Measurements from ENCODE around the gene ZNF786. TPM values are rescaled to one million over a fixed set of nuclear protein-coding genes. Genes with fewer than 3 reads are reported as not detected.

The ZNF786 gene
- total RNA-seq, 4 donors from 2014 or later = 3.5 to 11.4 (median 6.1) TPM

DNA sequence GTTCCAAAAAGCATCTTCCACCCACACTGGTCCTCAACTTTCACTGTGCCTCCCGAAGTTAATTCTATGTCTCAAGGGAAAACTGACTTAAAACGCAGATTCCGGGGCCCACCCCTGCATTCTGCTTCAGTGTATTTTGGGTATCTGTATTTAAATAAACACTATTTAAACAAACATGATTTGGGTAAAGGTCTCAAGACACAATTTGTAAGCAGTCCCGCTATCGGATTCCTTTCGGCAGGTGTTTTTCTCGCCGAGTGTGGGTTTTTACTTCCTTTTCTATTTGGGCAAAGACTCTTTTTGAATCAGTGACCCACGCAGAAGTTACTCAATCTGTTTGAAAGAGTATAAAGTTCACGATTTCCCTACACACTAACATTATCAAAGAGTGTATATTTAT lies 63.5 kb downstream of the ZNF786 start:
- Histone ChIP-seq H3K4me1 (peaks cover 8 to 44% (median 24%) of the 10 kb centered on the region in 3 donors), H3K27ac (peak overlapping the region; percentile 26 to 96 (median 88)), H3K27me3 (no peaks in the 10 kb centered on the region), H3K36me3 (peaks cover 0 to 11% (median 0%) of the 10 kb centered on the region in 3 donors), H3K9me3 (no peaks in the 10 kb centered on the region), H3K4me3 (peak overlapping the region; percentile 82 to 95 (median 87))
- DNase-seq = no peak
- WGBS, 2 donors = 16 to 17% methylated on average over 10 of the region's 10 CpGs
- TF ChIP-seq CTCF (IDR thresholded peaks at IDR 0.05) (no peak), POLR2A (IDR thresholded peaks at IDR 0.05) (no peak)
- intact Hi-C loops (cut with DNase I) = no loop called here

- no peak for TF ChIP-seq POLR2A (IDR thresholded peaks at IDR 0.05)
- TF ChIP-seq CTCF (IDR thresholded peaks at IDR 0.05) = no peak
- H3K4me3 ChIP-seq = no peak overlapping the region
- intact Hi-C loops (cut with DNase I) = no loop called here
- peaks cover 0 to 41% (median 0%) of the 10 kb centered on the region in 3 donors for H3K36me3 ChIP-seq
- DNase-seq = no peak
- peaks cover 8 to 35% (median 19%) of the 10 kb centered on the region in 3 donors for H3K4me1 ChIP-seq
- 70 to 90% methylated on average over 6 to 7 of the region's 7 CpGs for WGBS, 2 donors
- H3K27ac ChIP-seq = no peak overlapping the region
- no peaks in the 10 kb centered on the region for H3K27me3 ChIP-seq
- no peaks in the 10 kb centered on the region for H3K9me3 ChIP-seq
Observed at GRCh38 chr7:149023662-149024061, 66.9 kb downstream of the ZNF786 start.

DNA sequence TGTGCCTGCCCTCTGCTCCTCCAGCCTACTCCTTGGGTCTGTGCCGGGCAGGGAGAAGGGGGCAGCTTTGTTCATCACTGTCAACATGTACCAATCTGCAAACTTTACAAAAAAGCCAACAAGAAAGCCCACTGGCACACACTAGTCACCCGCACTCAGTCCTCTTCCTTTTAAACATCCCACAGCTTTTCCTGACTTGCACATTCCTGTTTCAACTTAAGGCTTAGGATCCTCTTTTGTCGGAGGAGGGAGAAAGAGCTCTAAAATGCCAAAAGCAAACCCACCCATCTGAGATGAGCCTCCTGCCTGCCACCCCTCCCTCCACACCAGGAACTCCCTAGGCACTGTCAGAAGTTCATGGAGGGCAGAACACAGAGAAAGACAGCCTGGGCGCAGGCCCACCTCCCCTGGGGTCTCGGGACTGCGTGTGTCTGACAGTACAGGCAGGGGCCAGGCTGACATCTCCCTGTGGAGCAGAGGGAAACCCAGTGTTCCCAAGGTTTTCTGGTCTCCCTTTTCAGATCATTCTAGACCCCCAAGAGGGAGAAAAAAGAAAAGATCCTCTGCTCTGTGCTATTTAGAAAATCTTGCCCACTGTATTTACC lies 67.7 kb downstream of the ZNF786 start:
- no peaks in the 10 kb centered on the region for H3K9me3 ChIP-seq
- H3K4me1 ChIP-seq = peaks cover 8 to 34% (median 19%) of the 10 kb centered on the region in 3 donors
- no peak overlapping the region for H3K27ac ChIP-seq
- no peak for TF ChIP-seq POLR2A (IDR thresholded peaks at IDR 0.05)
- no peak for TF ChIP-seq CTCF (IDR thresholded peaks at IDR 0.05)
- no peak overlapping the region for H3K4me3 ChIP-seq
- intact Hi-C loops (cut with DNase I) = no loop called here
- no peak for DNase-seq
- WGBS, 2 donors = 74 to 77% methylated on average over 5 of the region's 6 CpGs
- peaks cover 0 to 49% (median 0%) of the 10 kb centered on the region in 3 donors for H3K36me3 ChIP-seq
- no peaks in the 10 kb centered on the region for H3K27me3 ChIP-seq

DNA sequence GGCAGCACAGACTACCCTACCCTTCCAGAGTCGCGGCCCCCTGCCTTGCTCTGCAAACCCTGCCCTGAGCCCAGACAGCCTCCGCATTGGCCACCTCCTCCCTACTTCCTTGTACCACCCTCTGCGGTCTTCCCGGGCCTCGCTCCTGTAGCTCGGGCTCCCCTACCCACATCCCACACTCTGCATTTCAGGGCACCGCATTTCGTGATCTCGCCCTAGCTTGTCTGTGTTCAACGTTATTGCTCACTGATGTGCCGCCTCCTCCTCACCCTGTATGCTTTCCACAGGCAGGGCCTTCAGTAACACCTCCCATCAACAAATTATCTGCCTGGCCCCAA lies 68.8 kb downstream of the ZNF786 start:
- Histone ChIP-seq H3K4me1 (peaks cover 2 to 22% (median 14%) of the 10 kb centered on the region in 3 donors), H3K9me3 (no peaks in the 10 kb centered on the region), H3K4me3 (no peak overlapping the region), H3K27ac (no peak overlapping the region), H3K36me3 (peaks cover under 1 to 60% (median 4%) of the 10 kb centered on the region in 3 donors), H3K27me3 (no peaks in the 10 kb centered on the region)
- TF ChIP-seq POLR2A (IDR thresholded peaks at IDR 0.05) = no peak
- no peak for TF ChIP-seq CTCF (IDR thresholded peaks at IDR 0.05)
- no peak for DNase-seq
- intact Hi-C loops (cut with DNase I) = no loop called here
- WGBS, 2 donors = 85 to 88% methylated on average over 12 of the region's 12 CpGs

DNA sequence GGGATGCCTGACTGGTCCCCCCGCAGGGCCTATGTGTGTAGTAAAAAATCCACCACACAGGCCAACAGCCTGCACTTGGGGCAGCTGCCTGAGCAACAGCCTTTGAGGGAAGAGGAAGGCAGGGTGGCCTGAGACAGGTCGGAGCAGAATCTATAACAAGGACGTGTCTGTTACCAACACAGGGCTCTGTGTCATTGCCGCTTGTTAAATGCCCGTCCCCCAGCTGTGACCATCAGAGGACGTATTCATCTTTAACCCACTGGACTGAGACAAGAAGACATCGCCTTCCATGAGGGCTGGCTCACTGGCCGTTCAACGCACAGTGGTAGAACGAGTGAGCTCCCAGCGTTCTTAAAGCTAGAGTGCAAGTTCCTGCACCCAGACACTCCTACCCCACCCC lies 70.0 kb downstream of the ZNF786 start:
- H3K9me3 ChIP-seq = no peaks in the 10 kb centered on the region
- H3K4me3 ChIP-seq = no peak overlapping the region
- H3K4me1 ChIP-seq = peaks cover 0 to 13% (median 3%) of the 10 kb centered on the region in 3 donors
- H3K27ac ChIP-seq = no peak overlapping the region
- DNase-seq = no peak
- TF ChIP-seq CTCF (IDR thresholded peaks at IDR 0.05) (no peak), POLR2A (IDR thresholded peaks at IDR 0.05) (no peak)
- WGBS, 2 donors = 93 to 94% methylated on average over 9 to 11 of the region's 11 CpGs
- H3K36me3 ChIP-seq = peaks cover 3 to 72% (median 9%) of the 10 kb centered on the region in 3 donors
- intact Hi-C loops (cut with DNase I) = no loop called here
- H3K27me3 ChIP-seq = no peaks in the 10 kb centered on the region

Small RNA genes lying within 50 kb of the gene (small RNA-seq; reads per million reads assigned to genes)
- gene COX6B1P1 (0 reads per million in 4 donors), gene RN7SL521P (0 to 0.15 (median 0.07) reads per million in 4 donors), gene RNU6-650P (0 to 0.18 (median 0) reads per million in 4 donors)

Other genes with a start within 250 kb of the ZNF786 start
- 10 to 100 TPM in 3 of 4 donors, 1 to 10 TPM in 1; 6.2 to 22.3 (median 12.7) TPM for gene EZH2, start 206.4 kb downstream of the ZNF786 start, total RNA-seq
- gene PDIA4, start 62.2 kb downstream of the ZNF786 start, total RNA-seq = 100 to 1,000 TPM in 1 of 4 donors, 10 to 100 TPM in 3; 40.6 to 105 (median 86.1) TPM
- 1 to 10 TPM; 1.8 to 4.8 (median 3.7) TPM for gene ZNF425, start 35.6 kb upstream of the ZNF786 start, total RNA-seq
- 10 to 100 TPM in 3 of 4 donors, 1 to 10 TPM in 1; 8.9 to 20.8 (median 12.6) TPM for gene ZNF398, start 56.7 kb upstream of the ZNF786 start, total RNA-seq
- 10 to 100 TPM; 13.9 to 21.7 (median 16.9) TPM for gene ZNF282, start 104.8 kb upstream of the ZNF786 start, total RNA-seq
- gene ZNF212, start 148.9 kb upstream of the ZNF786 start, total RNA-seq = 10 to 100 TPM in 2 of 4 donors, 1 to 10 TPM in 2; 8.0 to 11.1 (median 10.2) TPM
- gene ZNF783, start 171.5 kb upstream of the ZNF786 start, total RNA-seq = 10 to 100 TPM in 1 of 4 donors, 1 to 10 TPM in 3; 3.1 to 15.6 (median 4.8) TPM